Measurements from ENCODE around the gene OSBPL10.

The OSBPL10 gene

DNA sequence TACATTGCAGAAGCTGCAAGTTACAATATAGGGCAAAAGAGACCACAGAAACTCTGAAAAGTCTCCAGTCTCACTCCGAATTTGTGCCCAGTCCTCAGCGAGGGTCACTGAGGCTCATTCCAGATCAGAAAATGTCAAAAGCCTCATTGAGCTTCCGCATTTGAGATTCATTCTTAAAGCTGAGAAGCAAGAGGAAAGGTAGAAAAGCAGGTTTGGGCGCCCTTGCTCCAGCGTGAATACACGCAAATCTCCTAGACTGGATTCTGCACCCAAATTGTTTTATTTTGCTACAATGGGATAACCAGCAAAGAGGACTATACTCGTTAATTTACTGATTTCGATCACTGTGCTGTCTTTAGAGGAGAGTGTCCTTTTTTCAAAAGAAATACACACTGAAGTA lies 236.1 kb downstream of the OSBPL10 start:
- no peak for DNase-seq (ENCODE audit: low read depth in 2 of 2)

DNA sequence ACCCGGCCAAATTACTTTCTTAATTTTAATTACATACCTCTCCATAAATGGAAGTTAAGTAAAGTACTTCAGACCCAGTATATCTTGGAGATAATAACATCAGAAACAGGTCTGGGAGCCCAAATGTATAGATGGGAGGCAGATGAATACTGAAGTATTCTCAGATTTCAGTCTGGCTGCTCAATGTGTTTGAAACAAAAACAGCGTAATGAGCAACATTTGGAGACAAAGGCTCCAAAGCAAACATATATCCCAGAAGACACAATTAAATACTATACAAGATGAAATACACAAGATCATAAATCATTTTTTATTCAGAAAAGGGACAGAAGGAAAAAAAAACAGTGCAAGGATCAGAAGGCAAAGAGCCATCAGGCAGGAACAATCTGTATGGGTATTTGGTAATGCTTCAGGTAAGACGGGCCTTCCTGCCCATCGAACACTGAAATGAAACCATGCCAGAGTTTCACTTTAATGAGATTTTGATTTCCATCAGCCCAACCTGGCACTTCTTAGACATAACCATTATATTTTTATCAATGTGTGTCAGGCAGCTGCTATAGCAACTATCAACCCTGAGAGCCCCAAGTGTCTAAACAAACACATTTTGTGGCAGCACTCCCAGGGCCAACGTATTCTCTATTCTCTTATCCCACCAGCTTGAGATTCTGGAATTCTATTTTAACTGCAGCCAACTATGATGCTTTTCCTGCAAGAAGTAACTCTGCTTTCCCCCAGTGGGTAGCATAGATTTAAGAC lies 237.6 kb downstream of the OSBPL10 start:
- DNase-seq (ENCODE audit: low read depth in 2 of 2): no peak

DNA sequence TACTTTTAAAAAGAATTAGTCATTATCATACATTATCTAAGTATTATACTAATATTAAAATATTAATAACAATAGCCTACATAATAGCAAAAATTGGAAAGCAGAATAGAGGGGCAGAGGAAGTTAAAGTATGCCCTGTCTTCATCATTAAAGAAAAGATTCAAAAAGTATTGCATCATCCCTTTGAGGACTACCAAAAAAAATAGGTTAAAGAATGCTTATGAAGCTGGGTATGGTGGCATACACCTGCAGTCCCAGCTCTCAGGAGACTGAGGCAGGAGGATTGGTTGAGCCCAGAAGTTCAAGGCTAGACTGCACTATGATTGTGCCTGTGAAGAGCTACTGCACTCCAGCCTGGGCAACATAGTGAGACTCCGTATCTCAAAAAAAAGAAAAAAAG lies 240.7 kb downstream of the OSBPL10 start:
- DNase-seq (ENCODE audit: low read depth in 2 of 2): no peak

DNA sequence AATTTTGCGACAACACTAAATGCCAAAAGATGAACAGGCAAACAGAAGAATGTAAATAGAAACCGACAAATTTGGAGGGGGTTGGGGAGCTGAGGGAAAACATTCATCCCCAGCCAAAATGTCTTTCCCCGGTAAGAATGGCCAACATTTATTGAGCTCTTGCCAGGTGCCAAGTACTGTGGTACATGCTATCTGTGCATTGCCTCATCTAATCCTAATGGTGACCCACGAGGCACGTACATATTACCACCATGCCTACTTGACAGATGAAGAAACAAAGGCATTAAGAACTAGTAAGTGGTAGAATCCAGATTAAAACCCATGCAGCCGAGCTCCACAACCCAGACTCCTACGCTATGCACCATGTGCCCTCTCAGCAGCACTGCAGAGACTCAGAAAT lies 242.7 kb downstream of the OSBPL10 start:
- DNase-seq (ENCODE audit: low read depth in 2 of 2): no peak

DNA sequence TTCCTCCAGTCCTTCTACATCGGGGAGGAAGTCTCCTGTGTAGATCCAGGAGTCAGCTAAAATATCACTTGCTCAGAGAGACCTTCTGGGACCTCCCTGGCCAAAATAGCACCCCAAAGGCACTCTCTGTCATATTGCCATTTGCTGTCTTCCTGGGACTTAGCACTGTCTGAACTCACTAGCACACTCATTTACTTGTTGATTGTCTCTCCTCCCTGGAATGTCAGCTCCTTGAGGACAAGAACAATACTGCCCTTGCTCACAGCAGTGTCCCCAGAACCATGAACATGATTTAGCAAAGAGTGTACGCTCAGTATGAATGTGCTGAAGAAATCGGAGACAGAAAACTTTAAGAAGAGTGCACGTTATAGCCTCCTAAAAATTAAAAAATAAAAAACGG lies 245.4 kb downstream of the OSBPL10 start:
- no peak for DNase-seq (ENCODE audit: low read depth in 2 of 2)

DNA sequence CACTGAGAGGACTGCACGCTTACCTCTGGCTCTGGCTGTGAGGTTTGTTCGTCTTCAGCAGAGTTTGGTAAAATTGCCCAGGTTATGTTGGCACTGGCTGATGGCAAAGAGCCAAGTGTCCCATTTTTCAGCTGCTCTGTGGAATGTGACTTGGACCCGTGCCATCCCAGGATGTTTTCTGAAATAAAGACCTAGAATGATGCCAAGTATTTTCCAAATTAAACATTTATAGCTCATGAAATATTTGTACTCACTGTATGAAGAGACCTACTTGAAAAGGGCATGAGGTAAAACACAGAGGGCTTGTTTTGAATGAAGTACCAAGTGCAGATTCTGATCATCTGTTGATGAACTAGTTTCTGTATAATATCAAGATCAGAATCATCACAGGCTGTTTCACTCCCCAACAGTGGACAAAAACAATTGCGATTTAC lies 247.8 kb downstream of the OSBPL10 start:
- no peak for DNase-seq (ENCODE audit: low read depth in 2 of 2)

DNA sequence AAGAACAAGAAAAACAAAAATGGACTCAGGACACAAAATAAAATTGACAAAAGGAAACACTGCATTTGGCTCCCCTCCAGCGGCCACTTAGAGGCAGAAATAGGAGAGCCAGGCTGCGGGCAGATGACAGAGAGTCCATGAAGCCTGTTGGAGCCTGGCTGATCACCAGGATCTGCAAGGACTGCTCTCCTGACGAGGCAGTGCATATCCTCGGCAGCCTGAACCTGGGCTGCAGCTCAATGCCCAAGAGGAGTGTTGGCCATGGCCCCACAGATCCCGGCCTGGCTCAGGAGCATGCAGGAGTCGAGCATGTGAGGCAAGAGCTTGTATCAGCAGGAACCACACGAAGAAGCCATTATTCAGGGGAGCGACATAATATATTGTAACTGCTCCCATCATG lies 248.5 kb downstream of the OSBPL10 start:
- no peak for DNase-seq (ENCODE audit: low read depth in 2 of 2)

DNA sequence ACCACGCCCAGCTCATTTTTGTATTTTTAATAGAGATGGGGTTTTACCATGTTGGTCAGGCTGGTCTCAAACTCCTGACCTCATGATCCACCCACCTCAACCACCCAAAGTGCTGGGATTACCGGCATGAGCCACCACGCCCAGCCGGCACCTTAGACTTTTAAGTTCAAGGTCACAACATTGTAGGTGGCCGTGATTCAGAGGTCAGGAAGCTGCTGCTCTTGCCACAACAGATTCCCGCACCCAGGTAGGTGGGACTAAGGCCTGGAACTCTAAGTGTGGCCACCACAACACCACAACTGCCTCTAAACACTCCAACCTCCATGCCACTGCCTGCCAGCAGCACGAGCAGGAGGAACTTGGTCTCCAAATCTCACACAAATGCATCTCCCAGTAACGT lies 251.5 kb downstream of the OSBPL10 start:
- no peak for DNase-seq (ENCODE audit: low read depth in 2 of 2)

DNA sequence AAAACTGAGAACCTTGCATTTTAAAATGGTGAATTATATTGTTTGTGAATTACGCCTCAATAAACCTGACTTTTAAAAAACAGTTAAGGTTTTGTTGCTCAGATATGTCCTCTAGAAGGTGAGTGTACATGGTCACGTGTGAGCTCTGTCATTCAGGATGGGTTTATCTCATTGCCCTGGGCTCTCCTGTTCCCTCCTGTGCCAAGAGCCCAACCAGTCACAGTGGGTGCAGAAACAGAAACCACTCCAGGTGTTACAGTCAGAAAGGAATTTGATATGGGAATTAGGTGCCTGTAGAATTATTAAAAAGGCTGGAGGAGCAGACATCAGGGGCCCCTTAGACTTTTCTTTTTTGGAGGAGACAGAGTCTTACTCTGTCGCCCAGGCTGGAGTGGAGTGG lies 252.0 kb downstream of the OSBPL10 start:
- DNase-seq (ENCODE audit: low read depth in 2 of 2): no peak

DNA sequence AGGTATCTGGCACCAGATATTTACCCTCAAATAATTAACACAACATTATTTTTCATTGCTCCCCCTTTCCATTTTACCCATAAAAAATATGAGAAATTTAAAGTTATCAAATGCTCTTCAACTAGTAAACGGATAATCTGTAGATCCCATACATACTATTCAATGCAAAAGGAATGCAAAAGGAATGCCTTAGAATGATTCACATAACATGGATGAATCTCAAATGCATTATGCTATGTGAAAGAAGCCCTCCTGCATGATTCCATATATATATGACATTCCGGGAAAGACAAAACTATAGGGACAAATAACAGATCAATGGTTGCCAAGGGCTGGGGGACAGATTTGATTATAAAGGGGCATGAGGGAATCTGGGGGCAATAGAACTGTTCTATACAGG lies 252.7 kb downstream of the OSBPL10 start:
- no peak for DNase-seq (ENCODE audit: low read depth in 2 of 2)

DNA sequence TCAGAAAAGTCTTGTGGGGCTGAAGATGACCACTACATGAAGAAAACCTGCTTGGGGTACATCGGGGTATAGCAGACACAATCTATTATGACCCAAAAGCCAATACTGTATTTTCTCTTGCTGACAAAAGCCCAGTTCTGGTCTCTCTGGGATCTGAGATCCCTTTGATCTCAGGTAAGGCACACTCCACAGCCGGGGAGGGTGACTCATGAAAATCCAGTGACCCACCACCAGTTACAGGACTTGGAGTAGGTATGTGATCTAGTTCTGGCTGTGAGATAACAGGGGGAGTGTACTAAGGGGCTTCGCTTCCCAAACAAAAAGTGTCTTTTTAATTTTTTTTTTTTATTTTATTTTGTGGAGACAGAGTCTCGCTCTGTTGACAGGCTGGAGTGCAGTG lies 255.1 kb downstream of the OSBPL10 start:
- no peak for DNase-seq (ENCODE audit: low read depth in 2 of 2)

DNA sequence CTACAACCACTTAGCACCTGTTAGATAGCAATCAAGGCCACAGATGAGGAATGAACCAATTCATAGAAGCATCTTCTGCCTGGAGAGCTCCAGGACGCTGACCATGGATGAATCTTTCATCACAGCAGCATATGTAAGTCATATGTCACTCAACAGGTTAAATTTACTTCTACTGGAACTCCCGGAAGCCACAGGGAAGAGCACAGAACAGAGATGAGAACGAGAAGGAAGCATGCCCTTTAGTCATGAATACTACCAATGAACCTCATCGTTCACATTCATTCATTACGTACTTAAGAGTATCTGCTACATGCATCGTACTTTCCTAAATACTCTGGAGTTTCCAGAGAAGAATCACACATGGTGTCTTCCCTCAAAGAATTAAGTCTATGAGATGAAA lies 255.5 kb downstream of the OSBPL10 start:
- no peak for DNase-seq (ENCODE audit: low read depth in 2 of 2)

DNA sequence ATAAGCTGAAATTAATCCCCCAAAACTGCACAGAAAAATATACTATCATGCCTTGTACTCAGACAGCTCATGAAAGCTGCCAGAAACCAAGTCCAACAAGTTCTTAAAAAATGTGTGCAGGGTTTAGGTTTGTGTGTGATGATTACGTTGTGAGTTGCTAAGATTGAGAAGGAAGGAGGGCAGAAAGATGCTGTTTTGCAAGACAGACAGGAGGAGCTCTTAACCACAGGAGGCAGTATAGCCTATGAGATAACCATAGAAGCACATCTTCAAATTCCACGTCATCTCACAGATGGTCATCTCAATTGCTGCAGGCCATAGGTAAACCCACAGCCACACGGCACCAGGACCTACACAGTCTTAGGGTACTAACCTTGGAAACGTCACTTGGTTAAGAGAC lies 256.4 kb downstream of the OSBPL10 start:
- DNase-seq (ENCODE audit: low read depth in 2 of 2): no peak

DNA sequence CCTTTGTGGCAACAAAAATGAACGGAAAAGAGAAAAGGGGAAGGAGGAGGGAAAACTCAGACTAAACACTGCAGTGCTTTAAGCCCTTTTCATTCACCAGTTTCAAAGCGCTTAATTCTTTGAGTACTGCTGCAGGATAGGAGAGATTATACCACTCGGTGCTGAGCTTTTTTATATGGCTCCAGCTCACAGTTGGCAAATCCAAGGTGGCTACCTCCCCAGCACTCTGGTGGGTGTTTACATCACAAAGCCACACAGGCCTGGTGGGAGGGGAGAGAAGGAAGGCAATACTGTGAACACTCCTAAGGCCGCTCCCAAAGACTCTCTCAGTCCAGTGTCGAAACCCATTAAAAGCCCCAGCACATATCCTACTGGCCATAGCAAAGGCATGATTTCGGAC lies 256.9 kb downstream of the OSBPL10 start:
- DNase-seq (ENCODE audit: low read depth in 2 of 2): no peak

DNA sequence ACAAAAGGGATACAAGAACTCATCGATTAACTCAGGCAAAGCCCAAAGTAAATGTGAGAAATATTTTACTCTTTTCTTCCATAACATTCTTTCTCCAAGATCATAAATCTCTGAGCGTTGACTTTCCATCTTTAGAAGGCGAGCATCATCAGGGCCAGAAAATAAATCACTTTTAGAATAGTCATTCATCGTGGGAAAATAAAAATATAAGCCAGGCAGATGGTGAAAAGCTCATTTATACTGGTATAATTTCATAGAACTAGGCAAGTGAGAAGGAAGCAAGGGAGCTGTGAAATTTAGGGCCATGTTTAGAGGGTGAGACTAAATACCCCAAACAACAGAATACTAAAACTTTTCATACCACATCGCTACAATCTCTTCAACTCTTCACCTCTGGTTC lies 257.4 kb downstream of the OSBPL10 start:
- no peak for DNase-seq (ENCODE audit: low read depth in 2 of 2)

DNA sequence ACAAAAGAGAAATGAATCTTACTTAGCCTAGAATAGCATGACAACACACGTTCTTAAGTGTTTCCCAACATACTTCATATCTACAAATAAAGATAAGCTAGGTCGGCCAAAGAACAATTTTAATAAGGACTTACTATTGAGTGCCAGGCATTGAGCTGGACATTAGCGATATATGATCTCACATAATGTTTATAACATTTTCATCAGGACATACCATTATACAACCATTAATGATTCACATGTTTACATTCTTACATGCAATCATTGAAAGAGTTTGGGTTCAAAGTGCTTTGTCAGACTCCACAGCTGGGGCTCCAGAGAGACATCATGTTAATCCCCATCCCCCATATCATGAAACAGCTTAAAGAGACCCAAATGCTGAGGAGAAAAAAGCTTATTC lies 259.4 kb downstream of the OSBPL10 start:
- no peak for DNase-seq (ENCODE audit: low read depth in 2 of 2)

DNA sequence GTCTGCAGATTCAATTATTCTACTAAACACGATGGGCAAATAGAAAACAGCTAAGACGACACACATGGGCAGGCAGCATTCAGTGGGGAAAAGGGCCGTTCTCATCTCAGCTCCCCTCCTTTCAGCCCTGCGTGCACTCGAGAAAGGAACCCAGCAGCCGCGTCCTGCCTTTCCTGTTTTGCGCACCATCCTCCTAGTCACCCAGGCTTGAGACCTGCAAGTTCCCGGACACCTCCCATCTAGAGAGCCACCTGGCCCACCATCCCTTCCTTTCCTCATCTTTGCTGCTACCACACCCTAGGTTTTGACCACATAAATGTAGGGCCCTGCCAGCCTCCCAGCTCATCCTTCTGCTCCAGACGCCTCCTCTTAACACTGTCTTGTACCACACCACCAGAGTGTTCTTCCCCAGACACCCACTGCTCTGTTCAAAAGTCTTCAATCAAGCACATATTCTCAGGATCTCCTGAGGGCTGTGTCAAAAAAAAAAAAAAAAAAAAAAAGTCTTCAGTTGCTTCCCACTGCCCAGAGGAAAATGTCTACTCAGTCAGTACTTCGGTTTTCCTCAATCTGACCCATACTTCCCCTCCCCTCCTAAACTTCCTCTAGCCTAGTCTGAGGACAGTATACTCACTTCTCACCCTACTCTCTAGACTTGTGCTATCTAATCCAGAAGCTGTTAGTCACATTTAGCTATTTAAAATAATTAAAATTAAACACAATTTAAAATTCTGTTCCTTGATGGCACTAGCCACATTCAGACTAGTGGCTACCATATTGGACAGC lies 266.4 kb downstream of the OSBPL10 start:
- no peak for DNase-seq (ENCODE audit: low read depth in 2 of 2)

DNA sequence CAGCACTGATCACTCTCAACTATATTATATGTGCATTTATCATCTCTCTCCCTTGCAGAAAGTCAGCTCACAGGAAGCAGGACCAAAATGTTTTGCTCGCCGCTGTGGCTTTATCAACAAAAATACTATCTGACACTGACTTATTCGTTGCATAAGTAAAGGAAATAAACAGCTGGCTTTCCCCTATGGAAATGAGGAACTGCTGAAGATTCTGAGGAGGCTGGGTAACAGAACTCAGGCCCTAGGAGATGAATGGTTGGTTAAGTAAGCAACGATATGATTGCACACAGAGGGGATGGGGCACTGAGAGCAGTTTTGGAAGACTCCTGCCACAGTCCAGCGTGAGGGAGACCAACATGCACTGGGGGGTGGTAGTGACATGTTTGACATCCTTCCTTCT lies 267.2 kb downstream of the OSBPL10 start:
- no peak for DNase-seq (ENCODE audit: low read depth in 2 of 2)

DNA sequence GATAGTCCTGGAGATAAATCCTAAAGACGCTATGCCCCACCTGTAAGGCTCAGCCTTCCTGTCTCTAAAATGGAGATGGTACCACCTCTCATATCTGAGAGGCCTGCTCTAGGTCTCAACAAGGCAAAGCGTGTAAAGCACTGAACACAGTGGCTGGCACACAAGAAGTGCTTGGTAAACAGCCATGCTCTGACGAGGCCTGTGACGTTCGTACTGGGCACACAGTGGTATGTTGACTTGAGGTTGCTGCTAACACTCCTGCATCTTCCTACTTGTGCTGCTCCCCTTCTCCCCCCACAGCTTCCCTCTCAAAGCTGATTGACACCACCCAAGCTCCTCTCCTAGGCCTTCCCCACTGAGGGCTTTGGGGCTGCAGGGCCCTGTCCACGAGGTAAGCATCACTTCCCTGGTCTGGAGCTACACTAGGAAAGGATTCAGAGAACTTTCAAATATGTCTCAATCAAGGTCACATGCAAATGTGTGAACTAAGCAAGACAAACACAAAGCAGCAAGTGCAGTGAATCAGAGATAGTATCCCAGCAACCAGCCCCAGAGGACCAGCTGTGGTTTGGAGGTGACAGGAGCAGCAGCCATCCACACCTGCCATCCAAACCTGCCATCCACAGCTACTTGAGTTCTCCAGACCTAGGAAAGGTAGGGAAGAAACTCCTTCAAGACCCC lies 270.8 kb downstream of the OSBPL10 start:
- DNase-seq (ENCODE audit: low read depth in 2 of 2): no peak

DNA sequence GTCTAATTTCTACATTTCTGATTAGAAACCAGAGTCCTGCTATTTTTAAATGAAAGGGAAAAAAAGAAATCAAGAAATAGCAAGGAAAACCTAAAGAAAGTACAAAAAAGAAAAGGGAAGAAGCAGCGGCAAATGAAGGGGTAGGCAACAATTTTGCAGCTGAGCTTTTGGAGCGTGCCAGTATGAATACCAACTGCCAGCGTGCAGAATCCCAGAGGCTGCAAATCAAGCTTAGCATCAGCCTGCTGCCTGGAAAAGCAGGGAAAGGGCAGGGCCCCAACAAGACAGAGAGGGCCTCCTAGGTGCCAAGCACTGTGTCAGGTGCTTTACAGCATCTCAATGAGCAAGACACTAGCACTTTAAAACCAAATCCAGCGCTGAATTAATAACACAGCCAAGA lies 271.5 kb downstream of the OSBPL10 start:
- DNase-seq (ENCODE audit: low read depth in 2 of 2): no peak

DNA sequence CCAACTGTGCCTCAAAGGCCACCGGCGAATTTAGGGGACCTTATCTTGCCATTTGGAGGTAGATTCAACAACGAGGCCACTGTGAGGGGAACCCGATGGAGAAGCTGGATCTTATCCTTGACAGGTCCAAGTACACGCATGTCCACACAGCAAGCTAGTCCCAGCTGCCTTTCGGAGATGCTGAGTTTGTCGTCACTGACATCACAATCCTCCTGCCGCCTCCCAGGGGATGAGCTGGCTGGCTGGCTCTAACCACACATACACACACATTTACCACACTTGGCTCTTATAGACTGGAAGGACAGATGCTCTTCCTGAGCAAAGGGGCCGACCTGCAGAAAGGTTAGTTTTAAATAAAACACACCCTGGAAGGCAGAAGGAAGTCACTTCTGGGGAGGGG lies 272.1 kb downstream of the OSBPL10 start:
- no peak for DNase-seq (ENCODE audit: low read depth in 2 of 2)

DNA sequence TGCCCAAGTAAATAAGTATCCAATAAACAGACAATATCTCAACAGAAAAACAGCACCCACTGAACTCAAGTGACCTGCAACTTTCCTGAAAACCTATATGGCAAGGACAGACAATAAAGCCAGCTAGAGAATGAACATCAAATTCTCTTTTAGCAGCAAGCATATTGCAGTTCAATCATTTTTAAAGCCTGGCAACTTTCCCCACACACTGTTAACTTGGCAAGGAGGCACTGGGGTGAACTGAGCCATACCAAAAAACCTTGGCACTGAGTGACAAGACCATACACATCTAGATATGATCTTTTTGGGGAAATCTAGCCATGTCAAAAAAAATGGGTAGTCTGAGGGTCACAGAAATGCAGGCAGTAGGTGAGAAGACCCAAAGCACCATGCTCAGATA lies 273.8 kb downstream of the OSBPL10 start:
- no peak for DNase-seq (ENCODE audit: low read depth in 2 of 2)

DNA sequence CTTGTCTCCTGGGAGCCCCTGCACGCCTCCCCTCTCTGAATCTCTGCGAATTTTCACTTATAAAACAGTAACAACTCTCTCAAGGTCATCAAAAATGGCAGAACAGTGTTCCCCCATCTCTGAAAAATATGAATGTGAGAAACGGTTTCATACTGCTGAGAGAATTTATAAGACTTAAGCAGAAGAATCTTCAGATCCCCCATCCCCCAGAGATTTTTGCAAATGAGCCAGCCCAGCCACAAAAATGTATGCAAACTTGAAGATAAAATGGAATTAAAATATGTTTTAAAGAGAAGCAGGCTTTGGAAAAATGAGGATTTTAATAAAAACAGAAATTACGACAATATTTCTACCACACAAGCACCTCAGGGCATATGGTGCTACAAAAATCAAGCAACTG lies 275.3 kb downstream of the OSBPL10 start:
- no peak for DNase-seq (ENCODE audit: low read depth in 2 of 2)

All from activated CD8-positive, alpha-beta memory T cell treated with anti-CD3 and anti-CD28 coated beads for 4 hours (primary cell).